Panc1 (cell line): ENCODE measurements around the gene ZNF500. TPM values are rescaled to one million over a fixed set of nuclear protein-coding genes. Genes with fewer than 3 reads are reported as not detected.

Experiments
- ATAC-seq: fragments of 200-7000 bp; cut with Tn5 transposase; 2 replicates; pipeline ENCODE4 v1.9.1; 2020; ENCODE audit warnings: mild to moderate bottlenecking, moderate library complexity
- BruUV-seq: library from RNA; stranded (reverse); fragments of 400-500 nt; replicated peaks from 2 replicates; lab custom pipeline; 2021; lab: Mats Ljungman, UMichigan
- CTCF ChIA-PET: fragments of 300-600 bp; sonication (Branson Sonifier 250); formaldehyde crosslinking; loops from one replicate; lab custom pipeline; 2022; ENCODE audit warnings: antibody characterized with exemption; lab: Charles Lee
- POLR2A ChIA-PET: fragments of 300-600 bp; sonication (Branson Sonifier 250); formaldehyde crosslinking; loops from one replicate; lab custom pipeline; 2022; ENCODE audit warnings: antibody characterized with exemption; lab: Charles Lee
- DNase-seq: peaks from one replicate; pipeline ENCODE4 v3.0.0-alpha.2; 2010; ENCODE audit warnings: low read depth, low spot score
- H3K27ac ChIP-seq: 2 replicates; pipeline ENCODE4 v1.5.1; 2011; ENCODE audit warnings: mild to moderate bottlenecking, low read length, inconsistent platforms
- H3K27me3 ChIP-seq: fragments of 200-500 bp; sonication (Bioruptor generic); 2 replicates; pipeline ENCODE4 v1.6.0; 2014; ENCODE audit warnings: low read length, inconsistent platforms; ENCODE audit not compliant: control insufficient read depth, insufficient read depth
- H3K36me3 ChIP-seq: fragments of 200-500 bp; sonication (Bioruptor generic); 2 replicates; pipeline ENCODE4 v1.5.1; 2014; ENCODE audit warnings: inconsistent platforms, mild to moderate bottlenecking, low read length, moderate library complexity; ENCODE audit not compliant: control insufficient read depth, insufficient read depth
- H3K4me1 ChIP-seq: 2 replicates; pipeline ENCODE4 v1.5.1; 2011; ENCODE audit warnings: inconsistent platforms, mild to moderate bottlenecking, low read length, moderate library complexity; ENCODE audit not compliant: control insufficient read depth, insufficient read depth
- H3K4me3 ChIP-seq, 2 experiments: 2 replicates each; pipeline ENCODE4 v1.5.1; 2011 to 2012; ENCODE audit warnings: low read depth in 2 of 2, low read length in 2 of 2, mild to moderate bottlenecking in 2 of 2, inconsistent platforms in 1 of 2, moderate library complexity in 1 of 2
- H3K9me3 ChIP-seq: fragments of 200-500 bp; sonication (Bioruptor generic); 2 replicates; pipeline ENCODE4 v1.5.1; 2014; ENCODE audit warnings: low read depth, mild to moderate bottlenecking, inconsistent platforms, low read length, moderate library complexity; ENCODE audit not compliant: control insufficient read depth, insufficient read depth
- CTCF ChIP-seq: fragments of 450-650 bp; IDR thresholded peaks from 2 replicates; pipeline ENCODE4 v1.5.1; 2017; ENCODE audit warnings: mild to moderate bottlenecking
- POLR2AphosphoS5 ChIP-seq: IDR thresholded peaks from 2 replicates; pipeline ENCODE4 v1.6.1; 2012; ENCODE audit warnings: mild to moderate bottlenecking, low read depth, low read length, moderate library complexity
- REST ChIP-seq, 2 experiments: IDR thresholded peaks; 2 replicates each; pipeline ENCODE4 v1.6.1; 2011 to 2012; ENCODE audit warnings: low read depth in 2 of 2, control low read depth in 1 of 2, low read length in 1 of 2, mild to moderate bottlenecking in 1 of 2, moderate library complexity in 1 of 2; ENCODE audit not compliant: insufficient read depth in 1 of 2
- SIN3A ChIP-seq: IDR thresholded peaks from 2 replicates; pipeline ENCODE4 v1.6.1; 2012; ENCODE audit warnings: low read depth, mild to moderate bottlenecking, low read length, moderate library complexity, borderline replicate concordance; ENCODE audit not compliant: insufficient read depth
- TCF7L2 ChIP-seq: IDR thresholded peaks from 2 replicates; pipeline ENCODE4 v1.6.1; 2011; ENCODE audit warnings: mild to moderate bottlenecking, low read depth, low read length, inconsistent platforms
- in situ Hi-C: cut with HindIII; loops from 2 replicates; pipeline ENCODE4 v1.10.0; 2016; ENCODE audit warnings: low sequenced_read_pairs, low pct_unique_long_range_greater_than_20kb
- intact Hi-C: fragments of 100-400 bp; cut with micrococcal nuclease; formaldehyde crosslinking; loops from one replicate; pipeline ENCODE4 v1.10.0; 2022; ENCODE audit not compliant: unreplicated experiment
- total RNA-seq: library from RNA; stranded (reverse); gene quantifications from one replicate; pipeline ENCODE4 v1.2.1, GENCODE V29; 2021; ENCODE audit not compliant: unreplicated experiment

Gene ZNF500
- total RNA-seq, 1 experiment from 2014 or later = 25.8 TPM

GRCh38 chr16:4706871-4707270 is 60.1 kb downstream of the ZNF500 start:
- Histone ChIP-seq H3K4me1 (no peaks in the 10 kb centered on the region), H3K36me3 (peaks cover 2% of the 10 kb centered on the region), H3K4me3 (no peak overlapping the region), H3K27me3 (no peaks in the 10 kb centered on the region), H3K9me3 (no peaks in the 10 kb centered on the region), H3K27ac (no peak overlapping the region)
- TF ChIP-seq TCF7L2 (no peak), POLR2AphosphoS5 (no peak), SIN3A (no peak), REST (IDR thresholded peaks at IDR 0.05; ENCODE audit: insufficient read depth in 1 of 2, low read depth in 2 of 2, low read length in 1 of 2) (no peak)
- ChIA-PET POLR2A (no interaction called here), CTCF (no interaction called here)
- ATAC-seq = 0 out of 2 replicates have a peak, but pooled peaks have one; percentile 12
- DNase-seq = no peak
- no TSS peak for BruUV-seq
- in situ Hi-C loops (no loop called here), intact Hi-C loops (no loop called here)

- POLR2A ChIA-PET = no interaction called here
- BruUV-seq = no TSS peak
- Histone ChIP-seq H3K4me1 (no peaks in the 10 kb centered on the region), H3K4me3 (no peak overlapping the region), H3K9me3 (no peaks in the 10 kb centered on the region), H3K27ac (no peak overlapping the region), H3K27me3 (no peaks in the 10 kb centered on the region), H3K36me3 (peaks cover 2% of the 10 kb centered on the region)
- CTCF ChIA-PET = interaction anchor here (1.1 kb wide), 1 partner anchor 12 kb away, joined by 3 read pairs; no protein-coding TSS in a partner anchor
- ATAC-seq = no peak
- no peak for TF ChIP-seq SIN3A
- no peak for TF ChIP-seq CTCF
- TF ChIP-seq TCF7L2 = no peak
- TF ChIP-seq POLR2AphosphoS5 = no peak
- no peak for TF ChIP-seq REST (IDR thresholded peaks at IDR 0.05; ENCODE audit: insufficient read depth in 1 of 2, low read depth in 2 of 2, low read length in 1 of 2)
- no peak for DNase-seq
- intact Hi-C loops = no loop called here
- in situ Hi-C loops = no loop called here
Measured at GRCh38 chr16:4704913-4705312, 62.0 kb downstream of the ZNF500 start.
